Prostate gland (tissue), 2 donors: Measurements from ENCODE around the gene DVL3. TPM values are rescaled to one million over a fixed set of nuclear protein-coding genes. Genes with fewer than 3 reads are reported as not detected.

ENCODE experiments used
- DNase-seq: peaks from one replicate; pipeline ENCODE4 v3.0.0-alpha.2; 2019; ENCODE audit warnings: low spot score
- H3K27ac ChIP-seq, 2 donors: fragments of 200-600 bp; sonication (generic); 2 replicates each; pipeline ENCODE4 v1.5.1; 2017 to 2019
- H3K27me3 ChIP-seq: fragments of 200-600 bp; sonication (generic); replicated peaks from 2 replicates; pipeline ENCODE4 v1.5.1; 2019; ENCODE audit not compliant: insufficient read depth
- H3K36me3 ChIP-seq, 2 donors: fragments of 200-600 bp; sonication (generic); 1 replicate in 1 of 2; 2 replicates in 1 of 2; pipeline versions ENCODE4 v1.5.1 to v1.8.1; 2017 to 2019
- H3K4me1 ChIP-seq: fragments of 200-600 bp; sonication (generic); replicated peaks from 2 replicates; pipeline ENCODE4 v1.5.1; 2019
- H3K4me3 ChIP-seq, 2 donors: fragments of 200-600 bp; sonication (generic); 2 replicates each; pipeline ENCODE4 v1.5.1; 2017 to 2019
- H3K9me3 ChIP-seq: fragments of 200-600 bp; sonication (generic); 2 replicates; pipeline ENCODE4 v1.5.1; 2017
- CTCF ChIP-seq, 4 experiments: fragments of 200-600 bp in 2 of 4; fragments of 450-650 bp in 2 of 4; sonication (generic) in 2 of 4; IDR thresholded peaks; 1 replicate in 3 of 4; 2 replicates in 1 of 4; pipeline ENCODE4 v1.5.1; 2016 to 2019; ENCODE audit warnings: antibody characterized with exemption in 4 of 4, mild to moderate bottlenecking in 2 of 4, moderate library complexity in 2 of 4
- POLR2A ChIP-seq: fragments of 450-650 bp; IDR thresholded peaks from one replicate; pipeline ENCODE4 v1.6.1; 2016; ENCODE audit warnings: antibody characterized with exemption, mild to moderate bottlenecking
- POLR2AphosphoS5 ChIP-seq: sonication (generic); formaldehyde crosslinking; IDR thresholded peaks from one replicate; pipeline ENCODE4 v1.6.1; 2017; ENCODE audit warnings: antibody characterized with exemption
- WGBS: methylation state at CpG from one replicate; pipeline ENCODE4 v1.1.5; 2018; 5-methylcytosine and 5-hydroxymethylcytosine counted together
- intact Hi-C: fragments of 100-400 bp; cut with DNase I; formaldehyde crosslinking; loops from one replicate; pipeline ENCODE4 v1.14.2; 2022
- total RNA-seq, 2 donors: library from RNA; depleted of rRNA; stranded (reverse); fragments of >200 nt; gene quantifications; one replicate each; pipeline ENCODE4 v1.1.0, GENCODE V29; 2016

DVL3 gene
- total RNA-seq, 2 donors from 2014 or later = 61.7 to 95.1 TPM

DNA sequence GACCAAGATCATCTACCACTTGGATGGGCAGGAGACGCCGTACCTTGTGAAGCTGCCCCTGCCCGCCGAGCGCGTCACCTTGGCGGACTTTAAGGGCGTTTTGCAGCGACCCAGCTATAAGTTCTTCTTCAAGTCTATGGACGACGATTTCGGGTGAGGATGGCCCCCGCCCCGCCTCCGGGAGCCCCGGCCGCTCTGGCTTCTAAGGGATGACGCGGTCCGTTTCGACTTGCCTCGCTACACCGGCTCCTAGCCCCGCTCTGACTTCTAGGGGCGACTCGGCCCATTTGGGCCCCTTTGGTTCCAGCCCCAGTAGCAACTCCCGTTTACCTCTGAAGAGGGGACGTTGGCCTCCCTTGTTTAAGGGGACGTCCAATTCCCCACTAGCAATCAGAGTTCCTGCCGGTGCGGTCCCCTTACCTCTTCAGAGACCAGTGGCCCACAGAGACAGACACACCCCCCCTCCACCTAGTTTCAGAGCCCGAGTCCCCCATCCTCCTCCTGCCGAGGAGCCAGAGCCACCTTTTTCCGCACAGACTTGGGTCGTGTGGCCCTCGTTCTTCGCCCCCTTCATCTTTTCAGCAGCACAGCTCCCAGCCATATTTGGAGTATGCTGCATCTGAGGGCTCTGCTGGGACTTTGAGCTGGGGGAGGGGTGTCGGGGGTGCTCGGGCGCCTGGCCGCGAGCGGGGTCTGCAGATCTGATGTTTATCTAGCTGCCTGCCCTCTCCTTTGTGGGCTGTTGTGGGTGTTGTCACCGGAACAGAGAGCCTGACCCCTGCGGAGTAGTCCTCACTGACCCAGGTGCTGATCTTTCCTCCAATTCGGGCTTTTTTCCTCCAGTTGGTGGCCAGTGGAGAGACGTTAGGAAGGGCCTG lies 706 bp downstream of the DVL3 start:
- Histone ChIP-seq H3K27ac (peak overlapping the region; percentile 84 to 91), H3K4me3 (peak overlapping the region; percentile 78 to 81), H3K27me3 (no peaks in the 10 kb centered on the region), H3K9me3 (no peaks in the 10 kb centered on the region), H3K4me1 (peaks cover 13% of the 10 kb centered on the region), H3K36me3 (no peaks in the 10 kb centered on the region)
- WGBS = under 1% methylated on average over 47 of the region's 47 CpGs
- intact Hi-C loops = no loop called here
- peak; percentile 24 for DNase-seq
- TF ChIP-seq CTCF (IDR thresholded peaks at IDR 0.05) = no peak

DNA sequence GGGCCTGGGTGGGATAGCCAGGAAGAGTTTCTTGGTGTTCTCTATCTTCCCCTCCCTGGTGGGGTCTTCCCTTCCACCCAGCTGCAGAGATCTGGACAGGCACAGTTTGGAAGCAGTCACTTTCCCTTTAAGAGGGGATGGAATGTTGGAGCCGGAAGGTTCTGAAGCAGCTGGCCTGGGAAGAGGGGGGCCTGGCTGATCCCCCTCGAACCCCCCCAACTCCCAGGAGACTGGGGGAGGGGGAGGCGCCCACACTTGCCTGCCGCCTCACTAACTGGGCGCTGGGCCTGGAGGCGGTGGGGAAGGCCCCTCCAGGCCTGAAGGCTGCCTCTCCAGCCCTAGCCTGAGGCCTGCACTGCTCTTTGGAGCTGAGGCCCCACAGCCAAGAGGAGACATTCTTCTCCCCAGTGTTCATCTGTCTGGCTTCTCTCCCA lies 1.4 kb downstream of the DVL3 start:
- intact Hi-C loops = no loop called here

GRCh38 chr3:184157206-184157605 lies 2.0 kb downstream of the DVL3 start:
- H3K36me3 ChIP-seq = no peaks in the 10 kb centered on the region
- H3K27ac ChIP-seq = peak overlapping the region; percentile 84 to 91
- DNase-seq = no peak
- H3K4me1 ChIP-seq = peaks cover 13% of the 10 kb centered on the region
- H3K27me3 ChIP-seq = no peaks in the 10 kb centered on the region
- H3K4me3 ChIP-seq = peak overlapping the region; percentile 78 to 81
- no peak for TF ChIP-seq CTCF (IDR thresholded peaks at IDR 0.05)
- no peak for TF ChIP-seq POLR2AphosphoS5
- TF ChIP-seq POLR2A = no peak
- intact Hi-C loops = no loop called here
- H3K9me3 ChIP-seq = no peaks in the 10 kb centered on the region

More for the DNA sequence above, 1.4 kb downstream of the DVL3 start:
- Histone ChIP-seq H3K27me3 (no peaks in the 10 kb centered on the region), H3K9me3 (no peaks in the 10 kb centered on the region), H3K27ac (peak overlapping the region; percentile 84 to 91), H3K4me3 (peak overlapping the region; percentile 78 to 81), H3K36me3 (no peaks in the 10 kb centered on the region), H3K4me1 (peaks cover 13% of the 10 kb centered on the region)
- peak; percentile 23 for DNase-seq
- 0% methylated on average over 4 of the region's 6 CpGs for WGBS
- no peak for TF ChIP-seq CTCF (IDR thresholded peaks at IDR 0.05)
- TF ChIP-seq POLR2A = no peak
- peak; percentile 51 for TF ChIP-seq POLR2AphosphoS5

DNA sequence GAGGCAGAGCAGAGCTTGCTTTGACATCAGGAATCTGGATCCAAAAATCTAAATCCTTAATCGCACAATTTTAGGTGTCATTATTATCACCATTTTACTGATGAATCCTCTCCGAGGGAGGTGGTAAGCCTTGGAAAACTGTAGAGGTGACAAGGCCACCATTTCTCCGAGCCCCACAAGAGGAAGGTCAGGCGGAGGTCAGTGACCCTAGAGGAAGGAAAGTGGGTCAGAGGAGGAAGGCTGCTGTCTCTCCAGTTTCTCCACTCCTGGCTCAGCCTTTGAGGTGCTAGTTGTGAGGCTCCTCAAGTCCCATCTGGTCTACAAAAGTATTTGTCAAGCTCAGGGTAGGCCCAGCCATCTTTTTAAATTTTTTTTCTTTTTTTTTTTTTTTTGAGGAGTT lies 3.2 kb downstream of the DVL3 start:
- intact Hi-C loops = no loop called here

More for the DNA sequence above, 3.2 kb downstream of the DVL3 start:
- no peak overlapping the region for H3K4me3 ChIP-seq
- 83% methylated on average over 4 of the region's 4 CpGs for whole genome bisulfite sequencing
- TF ChIP-seq POLR2AphosphoS5 (no peak), CTCF (IDR thresholded peaks at IDR 0.05) (no peak), POLR2A (no peak)
- H3K9me3 ChIP-seq = no peaks in the 10 kb centered on the region
- H3K27ac ChIP-seq = no peak overlapping the region
- peaks cover 13% of the 10 kb centered on the region for H3K4me1 ChIP-seq
- H3K36me3 ChIP-seq = no peaks in the 10 kb centered on the region
- no peaks in the 10 kb centered on the region for H3K27me3 ChIP-seq
- no peak for DNase-seq
